Medulla oblongata (tissue), 1 donor: Measurements from ENCODE around the gene C4orf54.

Experiments
- DNase-seq: peaks from one replicate; pipeline ENCODE4 v3.0.0-alpha.2; 2015; ENCODE audit errors: extremely low spot score

C4orf54 gene

DNA sequence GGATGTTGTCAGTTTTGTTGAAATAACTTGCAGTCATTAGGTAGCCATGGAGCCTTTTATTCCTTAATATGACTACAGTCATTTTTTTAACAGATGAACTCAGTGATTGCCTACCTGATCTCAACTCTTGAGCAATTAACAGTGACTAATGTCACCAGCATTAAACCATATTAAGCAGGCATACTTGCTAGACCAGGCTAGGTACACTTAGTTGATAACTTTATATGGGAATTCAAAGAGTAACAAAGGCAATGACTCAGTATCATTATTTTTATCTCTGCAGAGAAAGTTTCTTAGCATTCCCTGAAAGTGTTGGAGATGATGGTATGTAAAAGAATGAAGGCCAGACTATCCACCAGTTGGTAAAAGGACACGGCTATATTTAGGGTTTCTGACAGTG lies at the start of gene C4orf54:
C4orf54 (minus strand) TSS at position 31 of the 400 bp plus-strand sequence. CDS start 3,180 bp downstream, outside the sequence.
- DNase-seq: no peak

DNA sequence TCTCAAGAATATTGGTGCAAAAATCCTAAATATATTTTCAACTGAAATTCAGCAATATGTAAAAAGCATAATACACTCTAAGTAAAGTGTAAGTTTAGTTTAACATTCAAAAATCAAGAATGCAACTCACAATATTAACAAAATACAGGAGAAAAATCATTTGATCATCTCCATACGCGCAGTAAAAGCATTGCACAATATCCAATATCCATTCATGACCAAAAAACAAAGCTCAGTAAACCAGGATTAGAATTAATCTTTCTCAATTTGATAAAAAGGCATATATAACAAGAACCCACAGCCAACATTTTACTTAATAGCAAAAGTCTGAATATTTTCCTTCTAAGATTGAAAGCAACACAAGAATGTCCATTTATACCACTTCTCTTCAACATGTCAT lies 48.3 kb upstream of the C4orf54 start:
- no peak for DNase-seq

DNA sequence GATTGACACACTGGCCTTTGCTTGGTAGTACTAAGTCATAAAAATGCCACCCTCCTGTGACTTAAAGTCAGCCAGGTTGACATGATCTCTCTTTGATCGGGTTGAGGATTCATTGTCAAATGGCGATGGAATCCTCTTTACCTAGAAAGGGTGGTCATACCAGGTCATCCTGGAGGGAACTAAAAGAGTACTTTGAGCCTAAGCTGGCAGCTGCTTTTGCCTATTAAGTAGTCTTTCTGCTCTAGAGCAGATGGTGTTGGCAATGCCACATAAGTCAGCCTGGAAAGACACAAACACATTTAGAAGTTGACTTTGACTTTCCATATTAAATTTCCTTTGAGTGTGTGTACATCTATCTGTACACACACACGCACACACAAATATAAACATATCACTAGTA lies 39.2 kb upstream of the C4orf54 start:
- DNase-seq: no peak

DNA sequence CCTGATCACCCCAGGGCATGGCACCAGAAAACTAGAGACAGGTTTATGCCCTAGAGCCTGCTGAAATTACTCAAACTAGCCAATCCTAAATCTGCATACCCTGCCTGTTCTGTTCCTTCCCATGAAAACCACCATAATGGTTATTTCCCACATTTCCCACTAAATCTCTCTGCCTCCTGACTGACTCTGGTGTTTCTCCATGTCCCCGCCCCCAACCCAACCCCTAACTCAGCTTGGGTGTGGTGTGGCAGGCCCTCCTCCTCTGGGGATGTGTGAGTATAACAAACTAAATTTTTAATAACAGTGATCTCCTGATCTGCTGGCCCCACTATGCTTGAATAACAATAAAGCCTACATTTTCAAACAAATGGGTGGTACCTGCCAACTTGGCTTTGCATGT lies 35.5 kb upstream of the C4orf54 start:
- no peak for DNase-seq

DNA sequence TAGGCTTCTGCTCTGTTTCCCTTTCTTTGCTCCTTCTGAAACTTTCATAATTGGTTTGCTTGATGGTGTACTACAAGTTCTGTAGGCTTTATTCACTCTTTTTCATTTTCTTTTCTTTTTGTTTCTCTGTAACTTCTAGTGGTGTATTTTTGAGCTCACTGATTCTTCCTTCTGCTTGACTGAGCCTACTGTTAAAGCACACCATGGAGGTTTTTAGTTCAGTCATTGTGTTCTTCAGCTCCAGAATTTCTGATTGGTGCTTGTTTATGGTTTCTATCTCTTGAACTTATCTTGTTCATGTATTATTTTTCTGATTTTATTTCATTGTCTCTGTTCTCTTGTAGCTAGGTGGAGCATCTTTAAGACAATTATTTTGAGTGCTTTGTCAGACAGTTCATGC lies 33.4 kb upstream of the C4orf54 start:
- DNase-seq: no peak

DNA sequence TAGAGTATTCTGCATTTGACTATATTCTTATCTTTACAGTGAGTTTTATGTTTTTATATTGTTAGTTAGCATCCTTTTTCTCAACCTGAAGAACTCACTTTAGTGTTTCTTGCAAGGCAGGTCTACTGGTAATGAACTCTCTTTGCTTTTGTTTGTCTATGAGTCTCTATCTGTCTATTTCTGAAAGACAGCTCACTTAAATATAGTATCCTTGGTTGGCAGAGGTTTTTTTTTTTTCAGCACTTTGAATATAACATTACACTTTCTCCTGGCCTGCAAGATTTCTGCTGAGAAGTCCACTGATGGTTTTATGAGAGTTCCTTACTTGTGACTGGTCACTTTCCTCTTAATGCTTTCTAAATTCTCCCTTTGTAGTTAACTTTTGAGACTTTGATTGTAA lies 32.8 kb upstream of the C4orf54 start:
- DNase-seq: no peak

DNA sequence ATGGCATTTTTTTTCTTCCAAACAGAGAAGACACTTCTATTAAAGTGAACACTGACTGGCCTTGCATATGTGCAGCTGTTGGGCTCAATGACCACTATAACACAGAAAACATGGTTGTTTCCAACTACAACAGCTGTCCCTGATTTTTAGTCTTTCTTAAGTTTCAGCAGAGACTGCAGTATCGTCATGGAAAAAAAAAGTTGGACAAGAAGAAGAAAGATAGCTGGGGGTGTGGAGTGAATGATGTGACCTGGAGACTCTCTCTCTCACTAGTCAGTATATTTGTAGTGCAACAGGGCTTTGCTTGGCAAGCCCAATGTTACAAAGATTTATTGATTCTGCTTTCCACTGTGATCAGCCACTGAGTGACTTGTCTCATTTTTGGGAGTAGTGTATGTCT lies 29.5 kb upstream of the C4orf54 start:
- no peak for DNase-seq

DNA sequence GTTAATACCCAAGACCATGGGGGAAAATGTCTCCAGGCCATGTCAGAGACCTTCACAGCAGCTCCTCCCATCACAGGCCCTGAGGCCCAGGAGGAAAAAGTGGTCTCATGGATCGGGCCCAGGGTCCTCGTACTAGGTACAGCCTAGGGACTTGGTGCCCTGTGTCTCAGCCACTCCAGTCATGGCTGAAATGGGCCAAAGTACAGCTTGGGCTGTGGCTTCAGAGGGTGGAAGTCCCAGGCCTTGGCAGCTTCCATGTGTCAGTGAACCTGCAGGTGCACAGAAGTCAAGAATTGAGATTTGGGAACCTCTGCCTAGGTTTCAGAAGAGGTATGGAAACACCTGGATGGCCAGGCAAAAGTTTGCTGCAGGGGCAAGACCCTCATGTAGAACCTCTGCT lies 27.6 kb upstream of the C4orf54 start:
- DNase-seq: no peak

DNA sequence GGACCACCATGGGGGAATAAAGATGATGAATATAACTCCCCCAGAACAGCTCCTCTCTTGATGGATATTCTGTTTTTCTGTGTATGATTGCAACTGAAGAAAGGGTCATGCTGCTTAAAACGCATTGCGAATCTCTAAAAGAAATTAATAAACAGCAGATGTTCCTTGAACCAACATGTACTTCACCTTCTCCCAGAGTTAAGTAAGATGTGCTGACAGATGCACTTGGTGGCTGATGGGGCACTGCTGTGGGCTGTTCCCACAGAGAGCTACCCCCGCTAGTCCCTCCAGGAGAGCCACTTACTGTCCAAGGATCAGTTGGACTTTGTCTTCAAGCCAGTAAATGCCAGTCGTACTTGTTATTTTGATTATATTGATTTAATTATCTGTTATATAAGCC lies 26.3 kb upstream of the C4orf54 start:
- no peak for DNase-seq

DNA sequence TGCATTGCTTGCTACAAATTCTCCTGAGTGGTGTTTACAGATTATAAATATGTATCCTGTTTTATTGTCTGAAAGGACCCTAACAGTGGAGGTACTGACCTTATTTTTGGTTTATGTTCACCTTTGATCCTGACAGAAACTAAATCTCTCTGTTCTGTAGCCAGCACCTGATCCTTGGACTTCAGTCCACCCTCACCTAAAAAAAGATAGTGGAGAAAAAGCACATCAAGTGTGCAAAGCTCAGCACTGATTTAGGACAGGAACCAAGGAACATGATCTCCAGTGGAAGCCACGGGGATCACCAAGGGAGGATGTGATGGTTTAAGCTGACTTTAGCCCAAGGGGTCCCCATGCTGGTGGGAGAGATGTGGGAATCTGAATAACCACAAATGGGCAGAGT lies 22.3 kb upstream of the C4orf54 start:
- DNase-seq: no peak

DNA sequence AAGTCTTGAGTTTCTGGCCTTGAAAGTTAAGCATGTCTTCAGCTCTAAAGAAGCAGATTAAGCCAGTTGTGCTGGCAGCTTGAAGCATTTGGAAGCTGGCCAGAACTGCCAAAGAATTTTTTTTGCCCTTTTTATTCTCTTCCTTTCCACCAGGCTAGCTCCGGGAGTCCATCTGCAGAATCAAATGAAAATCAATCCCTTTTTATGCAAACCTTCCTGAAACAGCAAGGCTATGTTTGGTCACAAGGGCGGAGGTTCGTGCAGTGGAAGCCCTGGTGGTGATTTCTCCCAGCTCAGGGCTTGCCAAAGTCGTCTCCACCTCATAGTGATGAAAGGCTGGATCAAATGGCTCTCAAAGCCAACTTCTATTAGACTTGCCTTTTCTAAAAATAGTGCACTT lies 21.6 kb upstream of the C4orf54 start:
- DNase-seq: peak; percentile 10

DNA sequence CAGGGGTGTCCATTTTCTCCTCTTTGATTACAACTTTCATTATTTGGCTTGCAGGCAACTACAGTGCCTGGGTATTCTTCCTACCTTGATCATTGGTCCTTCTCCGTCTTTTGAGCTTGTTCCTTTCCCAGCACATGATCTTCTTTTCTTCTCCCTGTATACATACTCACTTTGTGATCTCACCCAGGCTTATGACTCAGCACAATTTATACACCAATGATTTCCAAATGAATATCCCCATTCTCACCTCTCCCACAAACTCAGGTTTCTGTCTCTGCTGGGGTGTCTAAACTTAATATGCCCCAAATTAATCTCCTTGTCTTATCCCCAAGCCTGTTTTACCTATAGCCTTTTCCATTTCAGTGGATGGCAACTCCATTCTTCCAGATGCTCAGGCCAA lies 19.5 kb upstream of the C4orf54 start:
- DNase-seq: no peak

DNA sequence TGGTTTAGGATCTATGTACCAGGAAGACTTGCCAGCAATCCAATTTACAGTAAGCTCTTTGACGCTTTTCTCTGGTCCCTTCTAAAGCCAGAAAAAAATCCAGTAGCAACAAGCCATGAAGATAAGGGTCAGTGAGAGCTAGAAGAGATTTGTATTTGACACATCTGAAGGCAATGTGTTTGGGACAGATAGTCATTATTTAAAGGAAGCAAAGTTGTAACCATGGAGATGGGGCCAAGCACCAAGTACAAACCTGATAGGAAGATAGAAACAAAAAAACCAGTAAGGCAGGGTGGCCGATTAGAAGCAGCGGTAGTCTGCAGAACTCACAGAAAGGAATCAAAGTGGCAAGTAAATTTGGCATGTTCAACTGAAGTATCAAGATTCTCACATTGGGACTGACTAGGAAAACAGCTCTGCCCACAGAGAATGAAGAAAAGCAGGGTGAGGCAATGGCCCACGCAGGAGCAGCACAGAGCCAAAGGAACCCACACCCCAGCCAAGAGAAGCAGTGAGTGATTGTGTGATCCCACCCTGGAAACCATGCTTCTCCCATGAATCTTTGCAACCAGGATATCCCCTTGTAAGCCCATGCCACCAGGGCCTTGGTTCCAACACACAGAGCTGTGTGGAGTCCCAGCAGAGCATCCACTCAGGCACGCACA lies 12.9 kb upstream of the C4orf54 start:
- no peak for DNase-seq

DNA sequence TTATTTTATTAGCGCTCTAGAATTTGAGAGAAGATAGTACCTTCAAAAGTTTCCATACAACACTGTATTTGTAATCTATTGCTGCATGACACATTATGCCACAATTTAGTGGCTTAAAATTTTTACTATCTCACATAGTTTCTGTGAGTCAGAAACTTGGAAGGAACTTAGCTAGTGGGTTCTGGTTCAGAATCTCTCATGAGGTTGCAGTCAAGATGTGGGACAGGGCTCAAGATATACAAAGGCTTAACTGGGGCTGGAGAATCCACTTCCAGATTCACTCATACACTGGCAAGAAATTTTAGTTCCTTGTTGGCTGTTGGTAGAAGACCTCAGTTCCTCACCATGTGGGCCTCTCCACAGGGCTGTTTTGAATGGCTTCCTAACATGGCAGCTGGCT lies 11.5 kb upstream of the C4orf54 start:
- DNase-seq: no peak

DNA sequence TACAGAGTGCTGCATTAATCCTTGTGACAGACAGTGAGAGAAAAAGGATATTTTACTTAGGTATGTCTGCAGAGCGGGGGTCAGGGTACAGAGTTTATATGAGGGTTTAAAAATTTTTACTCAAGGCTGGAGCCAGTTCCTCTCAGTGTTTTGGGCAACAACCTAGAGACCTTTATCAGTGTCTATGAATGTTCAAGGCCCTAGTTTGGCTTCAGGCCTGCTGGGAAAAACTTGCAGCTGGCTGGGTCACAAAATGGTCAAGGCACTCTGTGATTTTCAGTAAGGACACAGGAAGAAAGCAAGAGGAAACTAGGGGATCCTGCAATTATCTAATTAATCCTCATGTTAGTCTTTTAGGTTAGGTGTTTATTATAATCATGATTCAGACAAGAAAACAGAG lies 10.8 kb upstream of the C4orf54 start:
- DNase-seq: no peak

DNA sequence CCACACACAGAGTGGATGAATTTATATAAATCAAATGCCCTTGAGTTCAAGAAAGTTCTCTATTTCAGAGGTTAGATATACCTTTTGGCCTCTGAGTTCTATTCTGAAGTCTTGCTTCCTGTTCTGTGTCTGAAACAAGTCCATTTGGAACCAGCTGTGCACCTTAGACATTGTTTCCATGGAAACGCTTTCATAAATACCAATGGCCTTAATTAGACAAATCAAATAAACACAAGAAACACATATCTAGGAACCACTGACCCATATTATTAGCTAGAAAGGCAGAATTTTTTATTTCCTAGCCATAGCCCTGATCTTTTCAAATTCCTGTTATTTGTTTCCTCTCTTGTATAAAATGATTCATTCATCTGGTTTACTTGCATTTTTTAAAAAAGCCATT lies 8.4 kb upstream of the C4orf54 start:
- no peak for DNase-seq

DNA sequence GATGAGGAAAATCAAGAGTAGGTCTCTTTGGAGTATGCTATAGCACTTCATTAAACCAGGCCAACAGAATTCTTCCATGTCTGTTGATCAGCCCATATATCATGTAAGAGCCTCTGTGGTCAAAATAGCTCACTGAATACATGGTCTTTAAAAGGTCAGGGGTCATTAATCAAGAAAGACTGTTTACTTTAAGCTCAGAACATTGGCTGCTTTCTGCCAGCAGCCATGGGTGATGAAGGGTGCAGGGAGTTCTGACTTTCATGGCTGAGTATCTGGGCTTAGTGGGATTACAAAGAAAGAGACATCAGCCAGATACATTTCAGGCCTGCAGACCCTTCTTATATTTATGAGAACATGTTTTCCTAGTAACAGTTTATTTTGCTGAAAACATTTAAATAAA lies 7.1 kb upstream of the C4orf54 start:
- DNase-seq: no peak

DNA sequence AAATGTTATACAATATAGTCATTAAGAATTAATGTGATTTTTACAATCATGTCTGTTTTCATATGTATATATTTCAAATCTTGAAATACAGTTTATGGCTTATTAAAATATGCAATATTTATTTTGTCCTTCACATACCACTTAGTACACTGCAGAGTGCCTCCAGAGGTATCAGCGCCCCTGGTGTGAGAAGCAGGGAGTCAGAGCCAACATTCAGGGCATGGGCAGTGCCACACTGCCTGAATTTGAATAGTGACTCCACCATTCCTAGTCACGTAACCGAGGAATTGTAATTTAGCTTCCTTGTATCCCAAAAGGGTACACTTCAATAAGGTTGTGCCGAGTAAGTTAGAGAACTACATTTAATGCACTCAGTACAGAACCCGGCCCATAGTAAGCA lies 4.3 kb upstream of the C4orf54 start:
- DNase-seq: no peak

DNA sequence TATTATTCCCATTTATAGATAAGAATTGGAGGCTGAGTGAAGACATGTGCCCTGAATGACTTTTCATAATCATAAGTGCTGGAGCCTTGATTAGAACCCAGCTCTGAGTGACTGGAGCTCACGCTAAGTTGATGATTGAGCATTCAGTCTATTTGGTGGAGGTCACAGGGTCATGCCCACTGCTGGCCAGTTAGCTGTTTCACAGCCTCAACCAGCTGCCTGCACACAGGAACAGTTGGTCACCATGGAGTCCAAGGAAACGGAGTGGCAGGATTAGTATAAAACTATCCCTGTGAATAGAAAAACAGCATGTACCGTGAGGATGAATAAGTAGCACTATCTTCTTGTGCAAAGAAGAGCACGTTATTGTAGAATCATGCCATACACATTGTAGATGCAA lies 1.0 kb upstream of the C4orf54 start:
- DNase-seq: no peak

DNA sequence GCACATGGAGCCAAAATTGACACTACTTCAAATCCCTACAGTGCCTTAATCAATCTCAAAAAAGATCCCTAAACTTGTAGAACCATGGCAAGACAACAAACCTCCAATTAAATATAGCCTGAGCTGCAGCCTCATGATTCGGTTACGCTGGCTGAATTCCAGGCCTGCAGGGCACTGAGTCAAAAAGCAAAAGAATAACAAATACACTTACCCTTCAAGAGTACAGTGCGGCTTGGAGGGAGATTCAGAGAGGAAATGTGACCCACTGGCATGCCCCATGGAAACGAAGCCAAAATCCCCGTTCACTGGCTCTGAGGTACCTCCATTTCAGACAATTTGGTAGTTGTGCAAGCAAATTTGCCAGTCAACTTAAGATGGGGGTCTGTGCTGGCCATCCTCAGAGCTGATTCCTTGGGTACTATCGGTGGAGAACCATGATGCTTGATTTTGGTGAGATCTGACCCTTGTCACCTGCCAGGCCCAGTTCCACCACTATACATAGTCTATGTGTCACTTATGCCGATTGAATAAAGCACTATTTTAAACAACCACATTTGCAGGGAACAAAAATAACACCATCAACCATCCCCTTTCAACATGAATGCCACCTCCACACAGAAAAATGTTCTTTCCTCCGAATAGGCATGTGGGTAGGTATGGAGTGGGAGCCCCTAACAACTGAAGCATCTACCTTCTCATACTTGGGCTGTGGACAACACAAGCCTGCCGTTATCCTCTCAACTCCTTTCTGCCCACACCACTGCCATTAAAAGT lies 2.1 kb downstream of the C4orf54 start:
- DNase-seq: no peak

DNA sequence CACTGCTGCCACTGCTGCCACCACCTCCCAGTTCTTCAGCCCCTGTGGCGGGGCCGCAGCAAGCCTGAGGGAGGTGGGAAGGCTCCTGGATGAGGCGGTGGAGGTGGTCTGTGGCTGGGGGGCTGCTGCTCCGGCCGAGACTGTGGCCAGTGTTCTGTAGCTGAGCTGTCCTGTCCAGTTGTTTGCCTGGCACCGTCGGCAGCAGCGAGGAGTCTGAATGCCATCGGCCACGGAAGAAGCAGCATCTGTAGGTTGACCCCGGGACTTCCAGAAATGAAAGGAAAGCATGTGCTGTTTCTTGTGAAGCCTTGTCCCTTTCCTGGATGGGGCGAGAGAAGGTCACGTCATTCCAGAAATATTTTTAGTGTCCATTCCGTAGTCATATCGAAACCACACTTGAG lies 3.3 kb downstream of the C4orf54 start:
- no peak for DNase-seq

DNA sequence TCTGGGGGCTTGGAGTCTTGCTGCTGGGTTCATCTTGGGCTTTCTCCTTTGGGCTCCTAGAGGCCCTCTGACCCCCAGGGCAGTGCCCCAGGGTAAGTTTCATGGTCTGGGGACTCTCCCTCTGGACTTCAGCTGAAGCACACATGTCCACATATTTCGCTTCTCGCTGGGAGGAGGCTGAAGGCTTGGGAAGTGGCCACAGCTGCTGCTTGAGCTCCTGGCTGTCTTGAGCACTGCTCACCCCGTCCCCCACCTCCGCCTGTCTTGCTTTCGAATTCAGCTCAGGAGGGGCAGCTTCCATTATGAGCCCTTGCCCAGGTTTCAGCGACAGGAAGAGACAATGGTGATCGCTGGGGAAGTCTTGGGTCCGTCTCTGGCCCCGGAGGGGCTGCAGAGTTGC lies 3.7 kb downstream of the C4orf54 start:
- DNase-seq: no peak

DNA sequence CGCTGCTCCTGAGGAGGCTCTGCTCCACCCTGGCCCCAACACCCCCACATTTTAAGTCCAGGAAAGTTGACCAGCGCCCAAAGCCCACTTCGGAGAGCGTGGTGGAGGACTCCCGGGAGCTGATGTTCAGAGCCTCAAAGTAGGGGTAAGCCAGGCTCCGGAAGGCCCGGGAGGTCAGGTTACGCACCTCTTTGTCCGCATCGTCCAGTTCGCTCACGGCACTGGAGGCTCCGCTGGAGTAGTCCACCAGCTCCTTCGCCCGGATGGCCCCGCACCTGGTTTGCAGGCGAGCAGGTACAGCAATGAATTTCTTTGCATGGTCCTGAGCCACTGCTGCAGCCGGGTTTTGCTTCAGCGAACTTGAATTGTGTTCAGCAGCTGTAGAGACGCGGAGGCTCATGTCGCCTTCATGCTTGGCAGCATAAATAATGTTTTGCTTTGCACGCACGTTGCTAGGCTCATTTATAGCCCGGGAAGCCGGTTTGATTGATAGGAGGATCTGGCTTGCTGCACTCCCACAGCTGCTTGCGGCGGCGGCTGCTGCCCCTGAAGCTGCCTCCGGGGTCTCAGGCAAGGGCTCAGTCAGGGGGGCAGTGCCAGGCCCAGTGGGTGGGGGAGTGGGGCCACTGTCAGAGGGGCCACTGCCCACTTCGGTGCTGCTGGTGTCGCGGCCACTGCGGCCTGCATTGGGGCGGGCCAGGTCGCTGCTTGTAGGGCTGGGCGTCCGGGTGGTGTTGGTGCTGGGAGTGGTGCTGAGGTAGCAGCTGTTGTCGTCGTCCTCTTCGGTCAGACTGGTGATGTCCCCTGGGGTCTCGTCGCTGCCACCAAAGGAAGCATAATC lies 4.8 kb downstream of the C4orf54 start:
- DNase-seq: no peak
